NCI-H69 (cell line): ENCODE measurements around the gene ZNF765.
"Not testable (repeated sequence)": the region's sequence is repeated elsewhere in the genome, so short reads cannot be mapped to it uniquely, and the experiment has no call there.

Source experiments
- DNase-seq: peaks from one replicate; lab custom pipeline; 2025; lab: John Stamatoyannopoulos, UW

ZNF765 gene

DNA sequence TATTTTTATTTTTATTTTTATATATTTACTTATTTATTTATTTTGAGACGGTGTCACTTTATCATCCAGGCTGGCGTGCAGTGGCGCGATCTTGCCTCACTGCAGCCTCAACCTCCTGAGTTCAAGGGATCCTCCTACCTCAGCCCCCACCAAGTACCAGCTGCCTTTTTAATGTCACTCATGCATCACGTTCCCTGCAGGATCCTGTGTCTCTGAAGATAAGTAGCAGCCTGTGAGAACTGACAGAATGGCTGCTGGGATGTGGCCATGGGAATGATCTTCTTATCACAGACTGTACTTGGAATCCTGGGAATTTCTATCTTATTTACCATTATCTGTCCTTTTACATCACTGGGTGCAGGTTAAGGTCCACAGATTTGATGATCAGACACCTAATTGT is 27.6 kb downstream of the ZNF765 start:
- peak; percentile 67 for DNase-seq

DNA sequence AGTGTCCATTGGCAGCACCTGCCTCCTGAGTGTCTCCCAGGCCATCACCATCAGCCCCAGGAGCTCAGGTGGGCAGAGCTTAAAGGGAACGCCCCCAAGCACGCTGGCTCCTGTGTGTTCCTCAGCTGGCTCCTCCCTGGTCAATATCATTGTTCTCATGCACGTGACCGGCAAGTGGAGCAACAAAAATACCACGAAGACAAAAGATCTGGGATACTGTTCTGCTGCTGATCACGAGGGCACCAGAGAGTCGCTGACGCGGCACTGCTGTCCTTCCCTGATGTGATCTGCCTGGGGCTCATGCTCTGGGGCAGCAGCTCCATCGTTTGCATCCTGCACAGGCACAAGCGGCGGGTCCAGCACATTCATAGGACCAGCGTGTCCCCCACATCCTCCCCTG is 28.1 kb downstream of the ZNF765 start:
- DNase-seq: peak; percentile 52

GRCh38 chr19:53423680-53424079 is 28.7 kb downstream of the ZNF765 start:
- DNase-seq: peak; percentile 54

GRCh38 chr19:53424968-53425597 is 30.1 kb downstream of the ZNF765 start:
- DNase-seq: peak; percentile 69

- DNase-seq: peak; percentile 98
Observed at GRCh38 chr19:53431399-53432087, 36.6 kb downstream of the ZNF765 start, which contains the start of gene ZNF761. Gene ZNF761 (plus strand): TSS chr19:53431984. CDS start chr19:53447269, 15,285 bp downstream.

- peak; percentile 56 for DNase-seq
Observed at GRCh38 chr19:53432088-53432661, 37.2 kb downstream of the ZNF765 start.

GRCh38 chr19:53443809-53444208 is 48.9 kb downstream of the ZNF765 start:
- not testable (repeated sequence) for DNase-seq

GRCh38 chr19:53447196-53447595 is 52.2 kb downstream of the ZNF765 start:
- DNase-seq: not testable (repeated sequence)

- no peak for DNase-seq
Observed at GRCh38 chr19:53455828-53456227, 60.9 kb downstream of the ZNF765 start.

GRCh38 chr19:53460131-53460721 is 65.3 kb downstream of the ZNF765 start:
- not testable (repeated sequence) for DNase-seq

DNA sequence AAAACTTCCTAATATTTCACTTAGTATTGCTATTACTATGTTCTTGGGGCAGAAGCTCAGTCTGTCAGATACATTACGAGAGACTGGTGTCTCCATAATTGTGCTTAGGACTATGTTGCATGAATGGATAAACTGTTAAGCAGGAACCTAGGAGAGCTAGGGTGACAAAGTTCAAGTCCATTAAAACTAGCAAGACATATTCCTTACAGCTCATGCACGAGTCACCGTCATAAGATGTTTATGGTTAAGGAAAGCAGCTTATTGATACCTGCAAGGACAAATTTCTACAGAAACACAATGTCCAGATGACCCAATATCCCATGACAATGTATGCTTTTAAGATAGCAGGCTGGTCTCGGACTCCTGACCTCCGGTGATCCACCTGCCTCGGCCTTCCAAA is 66.9 kb downstream of the ZNF765 start:
- DNase-seq: no peak

DNA sequence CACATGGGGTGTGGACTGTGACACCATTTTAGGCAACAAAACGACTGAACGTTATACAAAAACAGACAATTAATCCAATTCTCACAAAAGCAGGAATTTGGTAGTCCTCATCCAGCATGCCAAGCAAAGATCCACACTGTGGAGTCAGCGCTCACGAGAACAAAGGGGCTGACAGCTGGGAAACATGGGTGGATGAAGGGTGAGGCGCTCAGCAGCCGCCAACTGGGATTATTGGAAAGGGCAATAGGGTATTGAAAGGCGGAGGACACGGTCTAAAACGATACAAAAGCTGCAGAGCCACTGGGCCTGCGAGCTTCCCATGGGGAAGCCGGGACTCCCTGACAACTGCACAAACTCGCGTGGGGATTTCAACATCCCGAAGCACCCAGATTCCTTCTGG is 67.9 kb downstream of the ZNF765 start:
- peak; percentile 19 for DNase-seq

- peak; percentile 19 for DNase-seq
Observed at GRCh38 chr19:53463263-53463662, 68.3 kb downstream of the ZNF765 start.

GRCh38 chr19:53466726-53467484 is 72.0 kb downstream of the ZNF765 start:
- DNase-seq: peak; percentile 73

DNA sequence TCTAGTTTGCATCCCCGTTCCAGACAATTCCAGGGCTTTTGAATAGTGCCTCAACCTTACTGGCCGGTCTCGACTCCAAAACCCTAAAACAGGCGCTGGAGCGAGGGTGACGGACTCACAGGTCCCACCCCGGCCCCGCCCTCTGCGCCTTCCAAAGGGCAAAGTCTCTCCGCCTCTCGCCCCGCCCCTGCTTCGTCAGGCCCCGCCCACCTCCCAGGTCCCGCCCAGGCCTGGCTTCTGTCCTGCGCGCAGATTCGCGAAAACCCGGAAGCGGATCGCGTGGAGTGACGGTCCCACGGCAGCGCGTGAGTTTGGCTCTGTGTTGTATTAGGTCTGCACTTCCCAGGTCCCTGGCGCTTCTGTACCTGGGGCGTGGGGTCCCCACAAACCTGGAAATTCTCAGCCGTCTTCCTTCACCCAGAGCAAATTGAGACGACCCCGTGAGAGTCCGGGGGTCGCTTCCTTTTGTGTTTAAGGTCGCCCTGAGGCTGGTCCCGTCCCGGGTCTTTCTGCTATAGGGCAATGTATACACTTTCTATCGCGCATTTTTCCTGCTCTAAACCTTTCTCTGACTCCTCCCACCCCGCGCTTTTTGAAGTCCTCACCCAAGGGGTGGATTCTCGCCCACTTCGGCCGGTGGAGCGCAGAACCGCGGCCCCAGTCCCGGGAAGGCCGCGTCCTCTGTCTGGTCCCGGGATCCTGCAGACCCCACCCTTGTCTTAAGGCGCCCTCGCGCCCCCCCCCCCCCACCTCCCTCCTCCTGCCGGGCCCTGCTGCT is 72.7 kb downstream of the ZNF765 start, which contains the start of gene ZNF813:
TSS of gene ZNF813 (plus strand) at position 249 of the 778 bp plus-strand sequence. CDS start 16,090 bp downstream, outside the sequence.
- peak; percentile 95 for DNase-seq

GRCh38 chr19:53468628-53469027 is 73.7 kb downstream of the ZNF765 start:
- not testable (repeated sequence) for DNase-seq

DNA sequence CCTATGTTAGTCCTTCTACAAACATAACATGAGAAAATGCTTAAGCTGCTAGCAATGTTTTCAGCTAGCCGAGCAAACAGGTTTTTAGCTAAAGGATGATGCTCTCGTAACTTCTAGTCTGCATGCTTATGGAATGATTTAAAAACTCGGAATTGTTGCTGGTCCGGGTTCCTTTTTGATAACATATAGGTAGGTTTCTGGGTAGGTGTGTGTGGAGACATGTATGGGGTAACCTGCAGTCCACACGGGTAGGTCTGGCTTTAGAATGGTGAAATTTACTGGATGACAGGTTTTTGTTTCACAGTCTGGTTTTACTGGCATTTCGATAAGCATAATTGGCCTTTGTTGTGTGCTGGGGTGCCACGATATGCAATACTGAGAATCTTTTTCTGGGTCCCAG is 77.0 kb downstream of the ZNF765 start:
- no peak for DNase-seq

DNA sequence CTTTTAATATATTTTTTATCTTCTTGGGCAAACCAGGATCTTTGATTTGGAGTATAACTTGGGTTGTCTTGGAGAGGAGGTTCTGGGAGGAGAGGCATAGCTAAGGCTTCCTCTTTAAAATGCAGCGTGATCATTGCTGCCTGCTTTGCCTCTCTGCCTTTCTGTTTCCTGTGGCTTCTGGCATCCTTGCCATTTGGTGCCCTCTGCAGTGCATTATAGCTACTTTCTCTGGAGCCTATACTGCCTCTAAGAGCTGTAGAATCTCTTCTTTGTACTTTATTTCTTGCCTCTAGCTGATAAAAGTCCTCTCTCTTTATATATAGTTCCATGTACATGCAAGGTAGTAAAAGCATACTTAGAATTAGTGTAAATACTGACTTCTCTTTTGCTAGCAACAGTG is 79.9 kb downstream of the ZNF765 start:
- not testable (repeated sequence) for DNase-seq

- DNase-seq: not testable (repeated sequence)
Observed at GRCh38 chr19:53475470-53475869, 80.5 kb downstream of the ZNF765 start.
